ENCODE data around the gene KRT76. TPM values are rescaled to one million over a fixed set of nuclear protein-coding genes. Genes with fewer than 3 reads are reported as not detected.
"Not testable (repeated sequence)": the region's sequence is repeated elsewhere in the genome, so short reads cannot be mapped to it uniquely, and the experiment has no call there.

KRT76 gene
- total RNA-seq, 2 donors from 2014 or later, result not detected

DNA sequence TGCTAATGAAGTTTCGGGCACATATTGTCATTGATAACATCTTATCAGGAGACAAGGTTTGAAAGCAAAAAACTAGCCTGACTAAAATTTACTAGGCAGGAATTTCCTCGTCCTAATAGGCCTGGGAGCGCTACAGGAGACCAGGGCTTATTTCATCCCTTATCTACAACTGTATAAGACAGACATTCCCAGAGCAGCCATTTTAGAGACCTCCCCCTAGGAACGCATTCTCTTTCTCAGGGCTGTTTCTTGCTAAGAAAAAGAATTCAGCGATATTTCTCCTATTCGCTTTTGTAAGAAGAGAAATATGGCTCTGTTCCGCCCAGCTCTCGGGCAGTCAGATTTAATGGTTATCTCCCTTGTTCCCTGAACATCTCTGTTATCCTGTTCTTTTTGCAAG, 15.9 kb downstream of the KRT76 start:
- H3K9me3 Mint-ChIP-seq; DNase-seq (ENCODE audit: low spot score in 2 of 2); H3K36me3 Mint-ChIP-seq; ATAC-seq; H3K27ac Mint-ChIP-seq: not testable (repeated sequence)

- Mint-ChIP-seq H3K36me3 (no peaks in the 10 kb centered on the region), H3K9me3 (peaks cover 4 to 9% of the 10 kb centered on the region in 2 donors), H3K27ac (no peak overlapping the region)
- no peak for DNase-seq (ENCODE audit: low spot score in 2 of 2)
- ATAC-seq, result no peak
These were observed 16.5 kb downstream of the KRT76 start for GRCh38 chr12:52760623-52761022.

DNA sequence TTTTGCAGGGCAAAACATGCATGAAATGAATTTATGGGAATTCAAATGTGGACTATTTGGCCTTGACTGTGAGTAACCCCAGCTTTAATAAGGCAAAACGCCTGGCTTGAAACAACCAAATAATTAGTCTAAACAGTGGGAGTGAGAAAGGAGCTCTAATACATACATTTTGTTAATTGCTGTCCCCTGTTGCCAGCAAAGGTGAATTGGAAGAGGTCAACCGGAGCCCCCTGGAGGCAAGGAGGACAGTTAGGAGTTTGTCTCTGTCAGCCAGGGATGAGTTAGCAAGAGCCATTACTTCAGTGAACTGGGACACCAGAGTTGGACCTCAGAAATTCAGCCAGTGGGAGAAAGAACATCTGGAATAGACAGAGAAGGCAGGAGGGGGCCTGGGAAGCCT, 17.4 kb downstream of the KRT76 start:
- no peak for ATAC-seq
- no peak overlapping the region for H3K27ac Mint-ChIP-seq
- DNase-seq (ENCODE audit: low spot score in 2 of 2), result no peak
- peaks cover 4 to 9% of the 10 kb centered on the region in 2 donors for H3K9me3 Mint-ChIP-seq
- no peaks in the 10 kb centered on the region for H3K36me3 Mint-ChIP-seq

DNA sequence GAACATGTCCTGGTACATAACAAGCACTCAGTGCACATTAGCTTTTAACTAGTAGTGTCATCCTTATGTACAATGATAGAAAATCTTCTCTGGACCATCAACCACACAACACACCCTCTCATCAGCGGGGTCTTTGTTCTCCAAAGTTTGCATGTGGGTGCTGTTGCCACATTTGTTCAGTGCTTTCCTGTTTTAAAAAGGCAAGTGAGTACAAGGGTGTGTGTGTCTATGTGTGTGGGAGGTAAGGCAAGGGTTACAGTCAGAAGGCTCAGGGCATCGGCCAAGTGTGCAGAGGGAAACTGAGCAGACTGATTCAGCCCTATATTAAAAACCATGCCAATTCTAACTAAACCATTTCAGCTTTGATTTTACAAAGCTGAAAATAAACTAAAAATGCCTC, 17.9 kb downstream of the KRT76 start:
- no peaks in the 10 kb centered on the region for H3K36me3 Mint-ChIP-seq
- ATAC-seq (no peak), DNase-seq (ENCODE audit: low spot score in 2 of 2) (no peak)
- peaks cover 4 to 9% of the 10 kb centered on the region in 2 donors for H3K9me3 Mint-ChIP-seq
- no peak overlapping the region for H3K27ac Mint-ChIP-seq

DNA sequence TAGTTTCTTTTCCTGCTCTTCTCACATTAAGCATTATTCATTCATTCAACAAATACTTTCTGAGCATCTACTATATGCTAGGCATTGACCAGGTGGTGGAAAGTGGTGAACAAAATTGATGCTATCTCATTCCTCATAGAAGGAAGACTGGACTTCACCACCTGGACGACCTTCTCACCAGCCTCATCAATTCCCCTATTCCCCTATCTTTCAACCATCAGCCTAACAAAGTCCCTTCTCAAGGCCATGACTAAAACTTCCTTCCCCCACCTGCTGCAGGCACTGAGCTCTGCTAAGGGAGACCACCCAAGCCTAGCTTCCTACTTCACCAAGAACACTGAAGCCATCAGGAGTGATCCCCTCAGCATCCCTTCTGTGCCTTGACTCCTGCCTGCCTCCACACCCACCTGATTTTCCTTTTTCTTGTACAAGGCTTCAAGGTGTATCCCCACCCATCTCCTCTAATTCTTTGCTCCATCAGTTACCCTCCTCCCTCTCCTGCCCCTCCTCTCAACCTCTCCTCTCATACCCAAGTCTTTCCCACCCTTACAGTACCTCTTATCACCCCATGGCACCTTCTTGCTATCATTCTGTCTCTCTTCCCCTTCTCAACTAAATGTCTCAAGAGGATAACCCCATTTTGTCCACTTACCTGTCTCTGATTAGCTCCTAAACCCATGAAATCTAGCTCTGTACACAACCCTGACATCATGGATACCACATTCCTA, 19.5 kb downstream of the KRT76 start:
- ATAC-seq, result no peak
- H3K9me3 Mint-ChIP-seq, result peaks cover 4 to 9% of the 10 kb centered on the region in 2 donors
- no peak for DNase-seq (ENCODE audit: low spot score in 2 of 2)
- H3K36me3 Mint-ChIP-seq, result no peaks in the 10 kb centered on the region
- no peak overlapping the region for H3K27ac Mint-ChIP-seq

DNA sequence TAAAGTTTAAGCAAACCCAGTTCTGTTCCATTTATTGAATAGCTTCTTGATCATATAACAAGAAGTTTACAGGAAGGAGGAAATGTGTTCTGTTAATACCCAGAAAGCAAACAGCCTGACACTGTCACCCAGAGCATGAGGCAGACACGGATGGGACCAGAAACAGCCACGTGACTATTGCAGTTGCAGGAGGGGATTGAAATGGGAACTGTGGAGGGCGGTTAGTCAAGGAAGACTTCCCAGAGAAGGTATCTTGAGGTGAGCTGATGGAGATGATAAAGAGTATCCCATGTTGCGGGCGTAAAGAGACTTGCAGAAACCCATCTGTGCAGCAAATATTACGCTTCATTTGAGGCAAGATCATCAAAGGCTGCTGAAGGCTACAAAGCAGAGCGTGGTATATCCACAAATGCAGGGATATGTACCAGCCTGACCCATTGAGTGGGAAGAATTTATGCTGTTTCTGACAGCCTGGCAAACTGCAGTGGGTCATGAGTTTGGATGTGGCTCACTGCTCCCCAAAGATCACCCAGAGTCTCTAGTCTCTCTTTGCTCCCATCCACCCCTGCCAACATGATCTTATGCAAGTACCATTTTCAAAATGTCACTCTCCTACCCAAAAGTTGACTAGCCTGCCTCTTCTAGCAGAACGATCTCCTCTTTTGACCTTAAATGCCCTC, 20.7 kb downstream of the KRT76 start:
- ATAC-seq (no peak), DNase-seq (ENCODE audit: low spot score in 2 of 2) (no peak)
- Mint-ChIP-seq H3K27ac (no peak overlapping the region), H3K9me3 (peaks cover 4 to 9% of the 10 kb centered on the region in 2 donors), H3K36me3 (no peaks in the 10 kb centered on the region)

- Mint-ChIP-seq H3K27ac (no peak overlapping the region), H3K9me3 (peaks cover 0 to 5% of the 10 kb centered on the region in 2 donors), H3K36me3 (no peaks in the 10 kb centered on the region)
- ATAC-seq (no peak), DNase-seq (ENCODE audit: low spot score in 2 of 2) (no peak)
These were observed 21.6 kb downstream of the KRT76 start for GRCh38 chr12:52755533-52755932.

DNA sequence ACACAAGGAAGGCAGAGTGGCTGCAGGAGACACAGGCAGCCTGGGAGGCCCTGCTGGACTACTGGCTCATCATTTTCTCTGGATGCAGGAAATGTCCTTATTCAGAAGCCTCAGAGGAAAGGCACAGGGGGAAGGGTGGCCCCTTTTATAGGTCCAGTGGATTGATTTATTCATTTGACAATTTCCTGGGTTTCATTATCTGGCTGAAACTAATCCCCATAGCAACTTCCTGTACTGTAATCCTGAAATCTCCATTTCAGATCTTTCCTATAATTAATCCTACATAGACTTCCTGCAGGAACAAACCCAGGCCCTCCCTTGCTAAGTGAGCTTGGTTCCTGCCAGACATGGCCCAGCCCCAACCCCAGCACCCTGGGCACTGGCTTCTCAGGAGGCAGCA, 23.0 kb downstream of the KRT76 start:
- Mint-ChIP-seq H3K27ac (no peak overlapping the region), H3K36me3 (no peaks in the 10 kb centered on the region), H3K9me3 (no peaks in the 10 kb centered on the region)
- ATAC-seq (no peak), DNase-seq (ENCODE audit: low spot score in 2 of 2) (no peak)

DNA sequence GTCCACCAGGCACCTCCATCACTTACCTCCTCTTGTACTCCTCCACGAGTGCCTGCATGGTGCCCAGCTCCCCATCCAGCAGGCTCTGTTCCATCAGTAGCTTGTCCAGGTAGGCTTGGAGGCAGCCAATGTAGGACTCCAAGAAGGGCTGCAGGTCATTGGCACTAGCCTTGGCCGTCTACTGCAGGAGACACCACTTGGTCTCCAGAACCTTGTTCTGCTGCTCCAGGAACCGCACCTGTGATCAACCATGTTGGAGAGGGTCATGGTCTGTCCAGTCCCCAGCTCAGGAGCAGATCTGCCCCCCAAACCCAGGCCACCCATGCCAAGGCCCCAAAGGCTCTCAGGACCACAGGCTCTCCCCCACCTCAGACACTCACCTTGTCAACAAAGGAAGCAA, 23.9 kb downstream of the KRT76 start:
- ATAC-seq (no peak), DNase-seq (ENCODE audit: low spot score in 2 of 2) (no peak)
- H3K27ac Mint-ChIP-seq, result no peak overlapping the region
- no peaks in the 10 kb centered on the region for H3K36me3 Mint-ChIP-seq
- no peaks in the 10 kb centered on the region for H3K9me3 Mint-ChIP-seq

DNA sequence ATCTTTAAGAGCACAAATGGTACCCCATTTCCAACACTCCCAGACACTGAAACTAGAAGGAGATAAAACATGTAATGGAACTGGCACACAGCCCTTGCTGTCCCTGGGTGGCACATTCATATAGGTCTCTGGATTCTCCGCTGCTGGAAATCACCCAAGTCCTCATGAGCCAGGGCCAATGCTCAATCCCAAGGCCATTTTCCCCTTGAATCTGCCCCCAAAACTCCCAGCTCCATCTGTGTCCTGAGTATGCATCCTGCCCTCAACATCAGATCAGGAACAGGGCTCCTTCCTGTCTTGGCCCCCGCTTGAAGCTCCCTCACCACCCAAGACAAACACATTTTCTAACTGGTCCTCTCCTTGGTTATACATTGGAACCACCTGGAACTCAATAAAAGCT, 24.6 kb downstream of the KRT76 start:
- Mint-ChIP-seq H3K36me3 (no peaks in the 10 kb centered on the region), H3K9me3 (no peaks in the 10 kb centered on the region), H3K27ac (no peak overlapping the region)
- DNase-seq (ENCODE audit: low spot score in 2 of 2), result no peak
- ATAC-seq, result no peak

DNA sequence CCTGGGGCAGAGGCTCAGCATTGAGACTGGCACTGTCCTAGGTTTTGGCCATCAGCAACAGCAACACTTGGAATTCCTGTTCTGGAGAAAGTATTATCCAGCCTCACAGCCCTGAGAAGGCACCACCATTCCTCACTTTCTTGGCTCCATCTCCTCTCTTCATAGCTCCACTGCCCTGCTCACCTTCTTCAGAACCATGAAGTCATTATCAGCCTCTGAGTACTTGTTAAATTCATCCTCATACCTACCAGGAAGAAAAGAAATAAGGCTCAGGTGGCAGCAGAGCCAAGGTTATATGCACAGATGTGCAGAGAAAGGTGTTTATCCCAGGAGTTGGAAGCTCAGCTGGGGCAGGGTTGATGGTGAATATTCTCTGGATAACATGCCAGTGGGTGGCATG, 25.4 kb downstream of the KRT76 start:
- H3K9me3 Mint-ChIP-seq, result no peaks in the 10 kb centered on the region
- no peak for ATAC-seq
- no peaks in the 10 kb centered on the region for H3K36me3 Mint-ChIP-seq
- DNase-seq (ENCODE audit: low spot score in 2 of 2), result no peak
- H3K27ac Mint-ChIP-seq, result no peak overlapping the region

GRCh38 chr12:52750532-52750931, 26.6 kb downstream of the KRT76 start:
- ATAC-seq; DNase-seq (ENCODE audit: low spot score in 2 of 2); H3K36me3 Mint-ChIP-seq; H3K9me3 Mint-ChIP-seq; H3K27ac Mint-ChIP-seq: not testable (repeated sequence)

DNA sequence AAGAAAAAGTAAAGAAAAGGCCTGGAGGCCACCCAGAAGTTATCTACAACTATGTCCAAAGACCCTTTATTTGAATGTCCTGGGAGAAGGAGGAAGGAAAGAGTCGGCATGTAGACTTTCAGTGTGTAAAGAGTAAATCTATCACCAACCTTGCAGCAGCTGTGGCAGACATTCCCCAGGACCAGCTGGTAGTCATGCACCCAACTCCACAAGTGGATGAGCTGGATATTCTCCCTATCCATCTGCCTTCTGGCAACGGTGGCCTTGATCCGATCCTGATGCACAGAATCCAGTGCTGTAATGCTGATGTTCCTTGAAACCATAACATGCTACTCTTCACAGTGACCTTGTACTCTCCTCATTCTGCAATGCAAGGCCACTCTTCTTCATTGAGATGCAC, 27.3 kb downstream of the KRT76 start:
- ATAC-seq, result no peak
- DNase-seq (ENCODE audit: low spot score in 2 of 2), result no peak
- Mint-ChIP-seq H3K36me3 (no peaks in the 10 kb centered on the region), H3K9me3 (no peaks in the 10 kb centered on the region), H3K27ac (no peak overlapping the region)

GRCh38 chr12:52748578-52748977, 28.6 kb downstream of the KRT76 start:
- Mint-ChIP-seq H3K27ac (no peak overlapping the region), H3K9me3 (no peaks in the 10 kb centered on the region), H3K36me3 (no peaks in the 10 kb centered on the region)
- DNase-seq (ENCODE audit: low spot score in 2 of 2) (no peak), ATAC-seq (peak in 1 of 2 donors; percentile 26)

- no peaks in the 10 kb centered on the region for H3K9me3 Mint-ChIP-seq
These were observed 31.6 kb downstream of the KRT76 start for GRCh38 chr12:52745554-52745953.

GRCh38 chr12:52744493-52745156, 32.5 kb downstream of the KRT76 start:
- Mint-ChIP-seq H3K36me3 (no peaks in the 10 kb centered on the region), H3K9me3 (no peaks in the 10 kb centered on the region), H3K27ac (no peak overlapping the region)
- no peak for ATAC-seq
- no peak for DNase-seq (ENCODE audit: low spot score in 2 of 2)

More at GRCh38 chr12:52745554-52745953, 31.6 kb downstream of the KRT76 start:
- no peak for DNase-seq (ENCODE audit: low spot score in 2 of 2)
- Mint-ChIP-seq H3K36me3 (no peaks in the 10 kb centered on the region), H3K27ac (no peak overlapping the region)
- ATAC-seq, result no peak

GRCh38 chr12:52742822-52743457, 34.2 kb downstream of the KRT76 start:
- Mint-ChIP-seq H3K9me3 (no peaks in the 10 kb centered on the region), H3K27ac (no peak overlapping the region), H3K36me3 (no peaks in the 10 kb centered on the region)
- DNase-seq (ENCODE audit: low spot score in 2 of 2) (no peak), ATAC-seq (no peak)
